ENCODE data around the gene CDKN1B.

DNA sequence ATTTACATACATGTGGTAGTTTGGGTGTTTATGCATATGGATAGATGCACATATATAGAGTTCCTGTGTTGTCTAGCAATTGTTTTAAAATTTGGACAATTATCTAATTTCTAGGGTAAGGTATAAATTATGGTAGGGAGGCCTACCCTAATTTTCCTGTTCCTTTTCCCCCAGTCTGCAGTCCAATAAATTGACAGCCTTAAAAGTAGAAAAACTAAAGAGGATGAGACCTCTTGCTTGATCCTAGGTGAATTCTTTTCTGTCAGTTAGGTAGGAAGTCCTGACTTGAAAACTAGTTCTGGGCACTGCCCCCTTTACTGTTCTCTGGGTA, 2.1 kb upstream of the CDKN1B start:
- TF ChIP-seq, protein P1, sequence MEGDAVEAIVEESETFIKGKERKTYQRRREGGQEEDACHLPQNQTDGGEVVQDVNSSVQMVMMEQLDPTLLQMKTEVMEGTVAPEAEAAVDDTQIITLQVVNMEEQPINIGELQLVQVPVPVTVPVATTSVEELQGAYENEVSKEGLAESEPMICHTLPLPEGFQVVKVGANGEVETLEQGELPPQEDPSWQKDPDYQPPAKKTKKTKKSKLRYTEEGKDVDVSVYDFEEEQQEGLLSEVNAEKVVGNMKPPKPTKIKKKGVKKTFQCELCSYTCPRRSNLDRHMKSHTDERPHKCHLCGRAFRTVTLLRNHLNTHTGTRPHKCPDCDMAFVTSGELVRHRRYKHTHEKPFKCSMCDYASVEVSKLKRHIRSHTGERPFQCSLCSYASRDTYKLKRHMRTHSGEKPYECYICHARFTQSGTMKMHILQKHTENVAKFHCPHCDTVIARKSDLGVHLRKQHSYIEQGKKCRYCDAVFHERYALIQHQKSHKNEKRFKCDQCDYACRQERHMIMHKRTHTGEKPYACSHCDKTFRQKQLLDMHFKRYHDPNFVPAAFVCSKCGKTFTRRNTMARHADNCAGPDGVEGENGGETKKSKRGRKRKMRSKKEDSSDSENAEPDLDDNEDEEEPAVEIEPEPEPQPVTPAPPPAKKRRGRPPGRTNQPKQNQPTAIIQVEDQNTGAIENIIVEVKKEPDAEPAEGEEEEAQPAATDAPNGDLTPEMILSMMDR (IDR thresholded peaks at IDR 0.05 in 2 of 3, conservative IDR thresholded peaks at IDR 0.05 in 1 of 3; ENCODE audit: borderline replicate concordance in 1 of 3, insufficient read depth in 1 of 3, low read depth in 2 of 3, low read length in 2 of 3): no peak
- TF ChIP-seq, protein P2, sequence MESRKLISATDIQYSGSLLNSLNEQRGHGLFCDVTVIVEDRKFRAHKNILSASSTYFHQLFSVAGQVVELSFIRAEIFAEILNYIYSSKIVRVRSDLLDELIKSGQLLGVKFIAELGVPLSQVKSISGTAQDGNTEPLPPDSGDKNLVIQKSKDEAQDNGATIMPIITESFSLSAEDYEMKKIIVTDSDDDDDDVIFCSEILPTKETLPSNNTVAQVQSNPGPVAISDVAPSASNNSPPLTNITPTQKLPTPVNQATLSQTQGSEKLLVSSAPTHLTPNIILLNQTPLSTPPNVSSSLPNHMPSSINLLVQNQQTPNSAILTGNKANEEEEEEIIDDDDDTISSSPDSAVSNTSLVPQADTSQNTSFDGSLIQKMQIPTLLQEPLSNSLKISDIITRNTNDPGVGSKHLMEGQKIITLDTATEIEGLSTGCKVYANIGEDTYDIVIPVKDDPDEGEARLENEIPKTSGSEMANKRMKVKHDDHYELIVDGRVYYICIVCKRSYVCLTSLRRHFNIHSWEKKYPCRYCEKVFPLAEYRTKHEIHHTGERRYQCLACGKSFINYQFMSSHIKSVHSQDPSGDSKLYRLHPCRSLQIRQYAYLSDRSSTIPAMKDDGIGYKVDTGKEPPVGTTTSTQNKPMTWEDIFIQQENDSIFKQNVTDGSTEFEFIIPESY (IDR thresholded peaks at IDR 0.05; ENCODE audit: extremely low read depth, insufficient replicate concordance, low read length): no peak
- TF ChIP-seq SP1 (IDR thresholded peaks at IDR 0.05; ENCODE audit: low read depth) (no peak), SIN3A (IDR thresholded peaks at IDR 0.05; ENCODE audit: low read depth) (no peak), ZNF274 (IDR thresholded peaks at IDR 0.05; ENCODE audit: low read depth, low read length) (no peak), YY1 (IDR thresholded peaks at IDR 0.05; ENCODE audit: extremely low read depth, insufficient replicate concordance, low read depth, low read length) (no peak), POLR2AphosphoS5 (IDR thresholded peaks at IDR 0.05; ENCODE audit: low read depth, low read length) (no peak), EZH2phosphoT487 (IDR thresholded peaks at IDR 0.05; ENCODE audit: borderline replicate concordance) (no peak), EGR1 (IDR thresholded peaks at IDR 0.05; ENCODE audit: low read depth) (no peak), EZH2 (IDR thresholded peaks at IDR 0.05) (no peak)
